ENCODE measurements around the gene RCSD1. TPM values are rescaled to one million over a fixed set of nuclear protein-coding genes. Genes with fewer than 3 reads are reported as not detected.

RCSD1 gene
- total and polyA plus RNA-seq, 2 of the 13 experiments (the other 11 are each of a cell fraction or from before 2014, with no cell fraction given): not detected

DNA sequence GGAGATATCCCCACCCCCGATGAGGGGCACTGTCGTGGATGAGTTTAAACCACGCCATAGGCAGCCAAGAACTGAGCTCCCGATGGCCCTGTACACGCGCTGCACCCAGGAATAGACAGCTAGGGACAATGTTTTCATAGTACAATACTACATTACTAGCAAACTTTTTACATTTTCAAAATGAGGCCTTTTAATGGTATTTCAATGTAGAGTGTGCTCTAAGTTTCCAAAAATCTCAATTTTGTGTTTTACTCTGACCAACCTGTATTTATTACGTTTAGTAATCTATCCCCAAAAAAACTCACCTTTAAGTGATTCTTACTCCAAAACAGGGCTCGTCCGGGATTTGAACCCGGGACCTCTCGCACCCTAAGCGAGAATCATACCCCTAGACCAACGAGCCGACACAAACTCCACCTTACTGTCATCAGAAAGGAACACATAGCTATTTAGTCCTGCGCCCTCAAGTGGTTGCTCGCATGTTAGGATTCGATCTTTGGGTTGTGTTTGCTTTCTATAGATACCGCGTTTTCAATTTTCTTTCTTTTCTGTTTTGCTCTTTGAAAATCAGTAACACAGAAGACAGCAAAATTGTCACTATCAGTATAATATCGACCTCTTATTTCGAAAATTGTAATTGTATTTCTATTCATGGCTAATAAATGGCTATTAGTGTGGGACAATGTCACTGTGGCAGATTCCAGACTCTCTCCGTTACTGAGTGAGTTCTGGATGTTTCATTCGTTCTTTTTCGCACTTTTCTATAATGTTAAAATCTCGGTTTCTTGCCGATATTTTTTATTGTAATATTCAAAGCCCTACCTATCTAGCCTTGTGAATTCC lies 85.3 kb downstream of the RCSD1 start (continued):
- TF ChIP-seq, protein P1, sequence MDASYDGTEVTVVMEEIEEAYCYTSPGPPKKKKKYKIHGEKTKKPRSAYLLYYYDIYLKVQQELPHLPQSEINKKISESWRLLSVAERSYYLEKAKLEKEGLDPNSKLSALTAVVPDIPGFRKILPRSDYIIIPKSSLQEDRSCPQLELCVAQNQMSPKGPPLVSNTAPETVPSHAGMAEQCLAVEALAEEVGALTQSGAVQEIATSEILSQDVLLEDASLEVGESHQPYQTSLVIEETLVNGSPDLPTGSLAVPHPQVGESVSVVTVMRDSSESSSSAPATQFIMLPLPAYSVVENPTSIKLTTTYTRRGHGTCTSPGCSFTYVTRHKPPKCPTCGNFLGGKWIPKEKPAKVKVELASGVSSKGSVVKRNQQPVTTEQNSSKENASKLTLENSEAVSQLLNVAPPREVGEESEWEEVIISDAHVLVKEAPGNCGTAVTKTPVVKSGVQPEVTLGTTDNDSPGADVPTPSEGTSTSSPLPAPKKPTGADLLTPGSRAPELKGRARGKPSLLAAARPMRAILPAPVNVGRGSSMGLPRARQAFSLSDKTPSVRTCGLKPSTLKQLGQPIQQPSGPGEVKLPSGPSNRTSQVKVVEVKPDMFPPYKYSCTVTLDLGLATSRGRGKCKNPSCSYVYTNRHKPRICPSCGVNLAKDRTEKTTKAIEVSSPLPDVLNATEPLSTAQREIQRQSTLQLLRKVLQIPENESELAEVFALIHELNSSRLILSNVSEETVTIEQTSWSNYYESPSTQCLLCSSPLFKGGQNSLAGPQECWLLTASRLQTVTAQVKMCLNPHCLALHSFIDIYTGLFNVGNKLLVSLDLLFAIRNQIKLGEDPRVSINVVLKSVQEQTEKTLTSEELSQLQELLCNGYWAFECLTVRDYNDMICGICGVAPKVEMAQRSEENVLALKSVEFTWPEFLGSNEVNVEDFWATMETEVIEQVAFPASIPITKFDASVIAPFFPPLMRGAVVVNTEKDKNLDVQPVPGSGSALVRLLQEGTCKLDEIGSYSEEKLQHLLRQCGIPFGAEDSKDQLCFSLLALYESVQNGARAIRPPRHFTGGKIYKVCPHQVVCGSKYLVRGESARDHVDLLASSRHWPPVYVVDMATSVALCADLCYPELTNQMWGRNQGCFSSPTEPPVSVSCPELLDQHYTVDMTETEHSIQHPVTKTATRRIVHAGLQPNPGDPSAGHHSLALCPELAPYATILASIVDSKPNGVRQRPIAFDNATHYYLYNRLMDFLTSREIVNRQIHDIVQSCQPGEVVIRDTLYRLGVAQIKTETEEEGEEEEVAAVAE (CRISPR knock-in tag; IDR thresholded peaks at IDR 0.05; ENCODE audit: borderline replicate concordance): peak; percentile 84; the same call in 1 of the 2 replicates
- TF ChIP-seq, protein P2, sequence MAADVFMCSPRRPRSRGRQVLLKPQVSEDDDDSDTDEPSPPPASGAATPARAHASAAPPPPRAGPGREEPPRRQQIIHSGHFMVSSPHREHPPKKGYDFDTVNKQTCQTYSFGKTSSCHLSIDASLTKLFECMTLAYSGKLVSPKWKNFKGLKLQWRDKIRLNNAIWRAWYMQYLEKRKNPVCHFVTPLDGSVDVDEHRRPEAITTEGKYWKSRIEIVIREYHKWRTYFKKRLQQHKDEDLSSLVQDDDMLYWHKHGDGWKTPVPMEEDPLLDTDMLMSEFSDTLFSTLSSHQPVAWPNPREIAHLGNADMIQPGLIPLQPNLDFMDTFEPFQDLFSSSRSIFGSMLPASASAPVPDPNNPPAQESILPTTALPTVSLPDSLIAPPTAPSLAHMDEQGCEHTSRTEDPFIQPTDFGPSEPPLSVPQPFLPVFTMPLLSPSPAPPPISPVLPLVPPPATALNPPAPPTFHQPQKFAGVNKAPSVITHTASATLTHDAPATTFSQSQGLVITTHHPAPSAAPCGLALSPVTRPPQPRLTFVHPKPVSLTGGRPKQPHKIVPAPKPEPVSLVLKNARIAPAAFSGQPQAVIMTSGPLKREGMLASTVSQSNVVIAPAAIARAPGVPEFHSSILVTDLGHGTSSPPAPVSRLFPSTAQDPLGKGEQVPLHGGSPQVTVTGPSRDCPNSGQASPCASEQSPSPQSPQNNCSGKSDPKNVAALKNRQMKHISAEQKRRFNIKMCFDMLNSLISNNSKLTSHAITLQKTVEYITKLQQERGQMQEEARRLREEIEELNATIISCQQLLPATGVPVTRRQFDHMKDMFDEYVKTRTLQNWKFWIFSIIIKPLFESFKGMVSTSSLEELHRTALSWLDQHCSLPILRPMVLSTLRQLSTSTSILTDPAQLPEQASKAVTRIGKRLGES (CRISPR knock-in tag; IDR thresholded peaks at IDR 0.05; ENCODE audit: borderline replicate concordance): no peak
- TF ChIP-seq KAT8 (CRISPR knock-in tag; IDR thresholded peaks at IDR 0.05) (peak; percentile 59; the same call in 1 of the 2 replicates), ZNF207 (IDR thresholded peaks at IDR 0.05; ENCODE audit: borderline replicate concordance) (no peak), ZFP62 (CRISPR knock-in tag; IDR thresholded peaks at IDR 0.05) (no peak), ZNF143 (CRISPR knock-in tag; IDR thresholded peaks at IDR 0.05) (no peak), FOXA3 (CRISPR knock-in tag; IDR thresholded peaks at IDR 0.05) (peak; percentile 77), ZNF777 (CRISPR knock-in tag; IDR thresholded peaks at IDR 0.05) (peak; percentile 23; the same call in 1 of the 2 replicates), ZMYM3 (CRISPR knock-in tag; IDR thresholded peaks at IDR 0.05) (peak; percentile 37; the same call in 1 of the 2 replicates), NCOA2 (CRISPR knock-in tag; IDR thresholded peaks at IDR 0.05) (peak; percentile 45; the same call in 1 of the 2 replicates), MTA3 (CRISPR knock-in tag; IDR thresholded peaks at IDR 0.05) (no peak)
- TF ChIP-seq, protein P3, sequence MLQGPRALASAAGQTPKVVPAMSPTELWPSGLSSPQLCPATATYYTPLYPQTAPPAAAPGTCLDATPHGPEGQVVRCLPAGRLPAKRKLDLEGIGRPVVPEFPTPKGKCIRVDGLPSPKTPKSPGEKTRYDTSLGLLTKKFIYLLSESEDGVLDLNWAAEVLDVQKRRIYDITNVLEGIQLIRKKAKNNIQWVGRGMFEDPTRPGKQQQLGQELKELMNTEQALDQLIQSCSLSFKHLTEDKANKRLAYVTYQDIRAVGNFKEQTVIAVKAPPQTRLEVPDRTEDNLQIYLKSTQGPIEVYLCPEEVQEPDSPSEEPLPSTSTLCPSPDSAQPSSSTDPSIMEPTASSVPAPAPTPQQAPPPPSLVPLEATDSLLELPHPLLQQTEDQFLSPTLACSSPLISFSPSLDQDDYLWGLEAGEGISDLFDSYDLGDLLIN (CRISPR knock-in tag; IDR thresholded peaks at IDR 0.05; ENCODE audit: borderline replicate concordance): no peak
- TF ChIP-seq, protein P4, sequence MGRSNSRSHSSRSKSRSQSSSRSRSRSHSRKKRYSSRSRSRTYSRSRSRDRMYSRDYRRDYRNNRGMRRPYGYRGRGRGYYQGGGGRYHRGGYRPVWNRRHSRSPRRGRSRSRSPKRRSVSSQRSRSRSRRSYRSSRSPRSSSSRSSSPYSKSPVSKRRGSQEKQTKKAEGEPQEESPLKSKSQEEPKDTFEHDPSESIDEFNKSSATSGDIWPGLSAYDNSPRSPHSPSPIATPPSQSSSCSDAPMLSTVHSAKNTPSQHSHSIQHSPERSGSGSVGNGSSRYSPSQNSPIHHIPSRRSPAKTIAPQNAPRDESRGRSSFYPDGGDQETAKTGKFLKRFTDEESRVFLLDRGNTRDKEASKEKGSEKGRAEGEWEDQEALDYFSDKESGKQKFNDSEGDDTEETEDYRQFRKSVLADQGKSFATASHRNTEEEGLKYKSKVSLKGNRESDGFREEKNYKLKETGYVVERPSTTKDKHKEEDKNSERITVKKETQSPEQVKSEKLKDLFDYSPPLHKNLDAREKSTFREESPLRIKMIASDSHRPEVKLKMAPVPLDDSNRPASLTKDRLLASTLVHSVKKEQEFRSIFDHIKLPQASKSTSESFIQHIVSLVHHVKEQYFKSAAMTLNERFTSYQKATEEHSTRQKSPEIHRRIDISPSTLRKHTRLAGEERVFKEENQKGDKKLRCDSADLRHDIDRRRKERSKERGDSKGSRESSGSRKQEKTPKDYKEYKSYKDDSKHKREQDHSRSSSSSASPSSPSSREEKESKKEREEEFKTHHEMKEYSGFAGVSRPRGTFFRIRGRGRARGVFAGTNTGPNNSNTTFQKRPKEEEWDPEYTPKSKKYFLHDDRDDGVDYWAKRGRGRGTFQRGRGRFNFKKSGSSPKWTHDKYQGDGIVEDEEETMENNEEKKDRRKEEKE (IDR thresholded peaks at IDR 0.05): no peak
- TF ChIP-seq, protein P5, sequence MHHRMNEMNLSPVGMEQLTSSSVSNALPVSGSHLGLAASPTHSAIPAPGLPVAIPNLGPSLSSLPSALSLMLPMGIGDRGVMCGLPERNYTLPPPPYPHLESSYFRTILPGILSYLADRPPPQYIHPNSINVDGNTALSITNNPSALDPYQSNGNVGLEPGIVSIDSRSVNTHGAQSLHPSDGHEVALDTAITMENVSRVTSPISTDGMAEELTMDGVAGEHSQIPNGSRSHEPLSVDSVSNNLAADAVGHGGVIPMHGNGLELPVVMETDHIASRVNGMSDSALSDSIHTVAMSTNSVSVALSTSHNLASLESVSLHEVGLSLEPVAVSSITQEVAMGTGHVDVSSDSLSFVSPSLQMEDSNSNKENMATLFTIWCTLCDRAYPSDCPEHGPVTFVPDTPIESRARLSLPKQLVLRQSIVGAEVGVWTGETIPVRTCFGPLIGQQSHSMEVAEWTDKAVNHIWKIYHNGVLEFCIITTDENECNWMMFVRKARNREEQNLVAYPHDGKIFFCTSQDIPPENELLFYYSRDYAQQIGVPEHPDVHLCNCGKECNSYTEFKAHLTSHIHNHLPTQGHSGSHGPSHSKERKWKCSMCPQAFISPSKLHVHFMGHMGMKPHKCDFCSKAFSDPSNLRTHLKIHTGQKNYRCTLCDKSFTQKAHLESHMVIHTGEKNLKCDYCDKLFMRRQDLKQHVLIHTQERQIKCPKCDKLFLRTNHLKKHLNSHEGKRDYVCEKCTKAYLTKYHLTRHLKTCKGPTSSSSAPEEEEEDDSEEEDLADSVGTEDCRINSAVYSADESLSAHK (CRISPR knock-in tag; IDR thresholded peaks at IDR 0.05; ENCODE audit: borderline replicate concordance): no peak
